Activated B cell treated with CpG ODN at 0.5 μM for 24 hours (primary cell): ENCODE measurements around the gene KLK3. TPM values are rescaled to one million over a fixed set of nuclear protein-coding genes. Genes with fewer than 3 reads are reported as not detected.

Experiments
- ATAC-seq: fragments of 200-7000 bp; cut with Tn5 transposase; one replicate; pipeline ENCODE4 v1.10.0; 2021; ENCODE audit warnings: low read depth, mild to moderate bottlenecking, moderate library complexity
- CTCF ChIA-PET: fragments of 350-600 bp; sonication (Branson Sonifier 250); formaldehyde crosslinking; loops from one replicate; lab custom pipeline; 2021; ENCODE audit warnings: antibody characterized with exemption; lab: Charles Lee
- POLR2A ChIA-PET: fragments of 350-600 bp; sonication (Branson Sonifier 250); formaldehyde crosslinking; loops from one replicate; lab custom pipeline; 2021; ENCODE audit warnings: antibody characterized with exemption; lab: Charles Lee
- DNase-seq: peaks from one replicate; pipeline ENCODE4 v3.0.0; 2022
- H3K27ac Mint-ChIP-seq: one replicate; pipeline ENCODE4 v1.8.0; 2020; ENCODE audit warnings: mixed read lengths
- H3K27me3 Mint-ChIP-seq: one replicate; pipeline ENCODE4 v1.8.0; 2021; ENCODE audit warnings: mixed read lengths
- H3K36me3 Mint-ChIP-seq: one replicate; pipeline ENCODE4 v1.8.0; 2021; ENCODE audit warnings: low read depth, mixed read lengths
- H3K4me1 Mint-ChIP-seq: one replicate; pipeline ENCODE4 v1.8.0; 2021; ENCODE audit warnings: mixed read lengths
- H3K4me3 Mint-ChIP-seq: one replicate; pipeline ENCODE4 v1.8.0; 2020; ENCODE audit warnings: mild to moderate bottlenecking, mixed read lengths
- H3K9me3 Mint-ChIP-seq: one replicate; pipeline ENCODE4 v1.8.0; 2020; ENCODE audit warnings: mixed read lengths
- intact Hi-C: fragments of 100-400 bp; cut with micrococcal nuclease; formaldehyde crosslinking; loops from one replicate; pipeline ENCODE4 v1.15.1; 2024
- total RNA-seq: library from RNA; stranded (reverse); gene quantifications from 2 replicates; pipeline ENCODE4 v1.2.3, GENCODE V29; 2022
- TF ChIP-seq, protein P1 (sequence below): fragments of 200-600 bp; IDR thresholded peaks from one replicate; pipeline ENCODE4 v1.8.0; 2022; ENCODE audit warnings: antibody characterized with exemption, mild to moderate bottlenecking

Gene KLK3
- total RNA-seq, 1 donor from 2014 or later, result not detected

DNA sequence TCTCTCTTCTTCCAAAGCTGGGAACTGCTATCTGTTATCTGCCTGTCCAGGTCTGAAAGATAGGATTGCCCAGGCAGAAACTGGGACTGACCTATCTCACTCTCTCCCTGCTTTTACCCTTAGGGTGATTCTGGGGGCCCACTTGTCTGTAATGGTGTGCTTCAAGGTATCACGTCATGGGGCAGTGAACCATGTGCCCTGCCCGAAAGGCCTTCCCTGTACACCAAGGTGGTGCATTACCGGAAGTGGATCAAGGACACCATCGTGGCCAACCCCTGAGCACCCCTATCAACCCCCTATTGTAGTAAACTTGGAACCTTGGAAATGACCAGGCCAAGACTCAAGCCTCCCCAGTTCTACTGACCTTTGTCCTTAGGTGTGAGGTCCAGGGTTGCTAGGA lies 5.1 kb downstream of the KLK3 start:
- H3K27me3 Mint-ChIP-seq, result peaks cover 54% of the 10 kb centered on the region
- DNase-seq, result no peak
- no peak for ATAC-seq
- no peaks in the 10 kb centered on the region for H3K4me1 Mint-ChIP-seq
- CTCF ChIA-PET, result no interaction called here
- POLR2A ChIA-PET, result no interaction called here
- intact Hi-C loops, result no loop called here
- H3K9me3 Mint-ChIP-seq, result no peaks in the 10 kb centered on the region
- H3K36me3 Mint-ChIP-seq, result no peaks in the 10 kb centered on the region
- TF ChIP-seq, protein P1, sequence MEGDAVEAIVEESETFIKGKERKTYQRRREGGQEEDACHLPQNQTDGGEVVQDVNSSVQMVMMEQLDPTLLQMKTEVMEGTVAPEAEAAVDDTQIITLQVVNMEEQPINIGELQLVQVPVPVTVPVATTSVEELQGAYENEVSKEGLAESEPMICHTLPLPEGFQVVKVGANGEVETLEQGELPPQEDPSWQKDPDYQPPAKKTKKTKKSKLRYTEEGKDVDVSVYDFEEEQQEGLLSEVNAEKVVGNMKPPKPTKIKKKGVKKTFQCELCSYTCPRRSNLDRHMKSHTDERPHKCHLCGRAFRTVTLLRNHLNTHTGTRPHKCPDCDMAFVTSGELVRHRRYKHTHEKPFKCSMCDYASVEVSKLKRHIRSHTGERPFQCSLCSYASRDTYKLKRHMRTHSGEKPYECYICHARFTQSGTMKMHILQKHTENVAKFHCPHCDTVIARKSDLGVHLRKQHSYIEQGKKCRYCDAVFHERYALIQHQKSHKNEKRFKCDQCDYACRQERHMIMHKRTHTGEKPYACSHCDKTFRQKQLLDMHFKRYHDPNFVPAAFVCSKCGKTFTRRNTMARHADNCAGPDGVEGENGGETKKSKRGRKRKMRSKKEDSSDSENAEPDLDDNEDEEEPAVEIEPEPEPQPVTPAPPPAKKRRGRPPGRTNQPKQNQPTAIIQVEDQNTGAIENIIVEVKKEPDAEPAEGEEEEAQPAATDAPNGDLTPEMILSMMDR, result no peak
- no peak overlapping the region for H3K27ac Mint-ChIP-seq
- H3K4me3 Mint-ChIP-seq, result no peak overlapping the region

DNA sequence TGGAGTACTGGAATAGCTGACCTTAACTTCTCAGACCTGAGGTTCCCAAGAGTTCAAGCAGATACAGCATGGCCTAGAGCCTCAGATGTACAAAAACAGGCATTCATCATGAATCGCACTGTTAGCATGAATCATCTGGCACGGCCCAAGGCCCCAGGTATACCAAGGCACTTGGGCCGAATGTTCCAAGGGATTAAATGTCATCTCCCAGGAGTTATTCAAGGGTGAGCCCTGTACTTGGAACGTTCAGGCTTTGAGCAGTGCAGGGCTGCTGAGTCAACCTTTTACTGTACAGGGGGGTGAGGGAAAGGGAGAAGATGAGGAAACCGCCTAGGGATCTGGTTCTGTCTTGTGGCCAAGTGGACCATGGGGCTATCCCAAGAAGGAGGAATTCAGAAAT lies 6.3 kb downstream of the KLK3 start:
- CTCF ChIA-PET, result no interaction called here
- no peaks in the 10 kb centered on the region for H3K4me1 Mint-ChIP-seq
- TF ChIP-seq, protein P1, result no peak

DNA sequence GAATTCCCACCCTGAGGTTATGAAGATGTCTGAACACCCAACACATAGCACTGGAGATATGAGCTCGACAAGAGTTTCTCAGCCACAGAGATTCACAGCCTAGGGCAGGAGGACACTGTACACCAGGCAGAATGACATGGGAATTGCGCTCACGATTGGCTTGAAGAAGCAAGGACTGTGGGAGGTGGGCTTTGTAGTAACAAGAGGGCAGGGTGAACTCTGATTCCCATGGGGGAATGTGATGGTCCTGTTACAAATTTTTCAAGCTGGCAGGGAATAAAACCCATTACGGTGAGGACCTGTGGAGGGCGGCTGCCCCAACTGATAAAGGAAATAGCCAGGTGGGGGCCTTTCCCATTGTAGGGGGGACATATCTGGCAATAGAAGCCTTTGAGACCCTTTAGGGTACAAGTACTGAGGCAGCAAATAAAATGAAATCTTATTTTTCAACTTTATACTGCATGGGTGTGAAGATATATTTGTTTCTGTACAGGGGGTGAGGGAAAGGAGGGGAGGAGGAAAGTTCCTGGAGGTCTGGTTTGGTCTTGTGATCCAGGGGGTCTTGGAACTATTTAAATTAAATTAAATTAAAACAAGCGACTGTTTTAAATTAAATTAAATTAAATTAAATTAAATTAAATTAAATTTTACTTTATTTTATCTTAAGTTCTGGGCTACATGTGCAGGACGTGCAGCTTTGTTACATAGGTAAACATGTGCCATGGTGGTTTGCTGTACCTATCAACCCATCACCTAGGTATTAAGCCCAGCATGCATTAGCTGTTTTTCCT lies 7.0 kb downstream of the KLK3 start:
- ATAC-seq (no peak), DNase-seq (no peak)
- H3K27me3 Mint-ChIP-seq, result peaks cover 46% of the 10 kb centered on the region
- H3K36me3 Mint-ChIP-seq, result no peaks in the 10 kb centered on the region
- H3K4me1 Mint-ChIP-seq, result no peaks in the 10 kb centered on the region
- POLR2A ChIA-PET, result no interaction called here
- CTCF ChIA-PET, result no interaction called here
- no peak overlapping the region for H3K4me3 Mint-ChIP-seq
- H3K9me3 Mint-ChIP-seq, result no peaks in the 10 kb centered on the region
- TF ChIP-seq, protein P1, result no peak
- intact Hi-C loops, result no loop called here
- no peak overlapping the region for H3K27ac Mint-ChIP-seq

More for the DNA sequence above, 6.3 kb downstream of the KLK3 start:
- intact Hi-C loops, result no loop called here
- no peak for DNase-seq
- H3K9me3 Mint-ChIP-seq, result no peaks in the 10 kb centered on the region
- ATAC-seq, result no peak
- POLR2A ChIA-PET, result no interaction called here
- no peaks in the 10 kb centered on the region for H3K36me3 Mint-ChIP-seq
- no peak overlapping the region for H3K4me3 Mint-ChIP-seq
- H3K27me3 Mint-ChIP-seq, result peaks cover 46% of the 10 kb centered on the region
- H3K27ac Mint-ChIP-seq, result no peak overlapping the region

DNA sequence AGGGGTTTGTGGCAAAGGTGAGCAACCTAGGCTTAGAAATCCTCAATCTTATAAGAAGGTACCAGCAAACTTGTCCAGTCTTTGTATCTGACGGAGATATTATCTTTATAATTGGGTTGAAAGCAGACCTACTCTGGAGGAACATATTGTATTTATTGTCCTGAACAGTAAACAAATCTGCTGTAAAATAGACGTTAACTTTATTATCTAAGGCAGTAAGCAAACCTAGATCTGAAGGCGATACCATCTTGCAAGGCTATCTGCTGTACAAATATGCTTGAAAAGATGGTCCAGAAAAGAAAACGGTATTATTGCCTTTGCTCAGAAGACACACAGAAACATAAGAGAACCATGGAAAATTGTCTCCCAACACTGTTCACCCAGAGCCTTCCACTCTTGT lies 14.8 kb downstream of the KLK3 start:
- TF ChIP-seq, protein P1, result no peak
- Mint-ChIP-seq H3K36me3 (no peaks in the 10 kb centered on the region), H3K27ac (no peak overlapping the region), H3K4me3 (no peak overlapping the region), H3K9me3 (no peaks in the 10 kb centered on the region), H3K27me3 (peaks cover 27% of the 10 kb centered on the region), H3K4me1 (no peaks in the 10 kb centered on the region)
- ATAC-seq (no peak), DNase-seq (no peak)
- CTCF ChIA-PET, result no interaction called here
- POLR2A ChIA-PET, result no interaction called here
- intact Hi-C loops, result no loop called here

DNA sequence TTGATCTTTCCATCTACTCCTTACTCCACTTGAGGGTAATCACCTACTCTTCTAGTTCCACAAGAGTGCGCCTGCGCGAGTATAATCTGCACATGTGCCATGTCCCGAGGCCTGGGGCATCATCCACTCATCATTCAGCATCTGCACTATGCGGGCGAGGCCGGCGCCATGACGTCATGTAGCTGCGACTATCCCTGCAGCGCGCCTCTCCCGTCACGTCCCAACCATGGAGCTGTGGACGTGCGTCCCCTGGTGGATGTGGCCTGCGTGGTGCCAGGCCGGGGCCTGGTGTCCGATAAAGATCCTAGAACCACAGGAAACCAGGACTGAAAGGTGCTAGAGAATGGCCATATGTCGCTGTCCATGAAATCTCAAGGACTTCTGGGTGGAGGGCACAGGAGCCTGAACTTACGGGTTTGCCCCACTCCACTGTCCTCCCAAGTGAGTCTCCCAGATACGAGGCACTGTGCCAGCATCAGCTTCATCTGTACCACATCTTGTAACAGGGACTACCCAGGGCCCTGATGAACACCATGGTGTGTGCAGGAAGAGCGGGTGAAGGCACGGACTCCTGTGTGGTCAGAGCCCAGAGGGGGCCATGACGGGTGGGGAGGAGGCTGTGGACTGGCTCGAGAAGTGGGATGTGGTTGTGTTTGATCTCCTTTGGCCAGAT lies 15.8 kb downstream of the KLK3 start:
- CTCF ChIA-PET, result no interaction called here
- Mint-ChIP-seq H3K4me3 (no peak overlapping the region), H3K9me3 (no peaks in the 10 kb centered on the region), H3K27me3 (peaks cover 27% of the 10 kb centered on the region), H3K4me1 (no peaks in the 10 kb centered on the region), H3K27ac (no peak overlapping the region), H3K36me3 (no peaks in the 10 kb centered on the region)
- ATAC-seq (no peak), DNase-seq (no peak)
- intact Hi-C loops, result no loop called here
- POLR2A ChIA-PET, result no interaction called here
- TF ChIP-seq, protein P1, result no peak
